GM18519 (cell line): ENCODE results near the gene RPL21.

ENCODE experiments used
- ATAC-seq: cut with Tn5 transposase; IDR thresholded peaks from one replicate; pipeline ENCODE4 v1.9.1; 2021; ENCODE audit warnings: mild to moderate bottlenecking, moderate library complexity; ENCODE audit not compliant: unreplicated experiment, low FRiP score

RPL21 gene

GRCh38 chr13:27257648-27258253, 6.4 kb downstream of the RPL21 start:
- ATAC-seq: no peak

GRCh38 chr13:27258637-27259386, 7.5 kb downstream of the RPL21 start:
- ATAC-seq: no peak

- ATAC-seq: no peak
These were observed 8.5 kb downstream of the RPL21 start for GRCh38 chr13:27259831-27260230.

- ATAC-seq: no peak
These were observed 10.0 kb downstream of the RPL21 start for GRCh38 chr13:27261396-27261795.

DNA sequence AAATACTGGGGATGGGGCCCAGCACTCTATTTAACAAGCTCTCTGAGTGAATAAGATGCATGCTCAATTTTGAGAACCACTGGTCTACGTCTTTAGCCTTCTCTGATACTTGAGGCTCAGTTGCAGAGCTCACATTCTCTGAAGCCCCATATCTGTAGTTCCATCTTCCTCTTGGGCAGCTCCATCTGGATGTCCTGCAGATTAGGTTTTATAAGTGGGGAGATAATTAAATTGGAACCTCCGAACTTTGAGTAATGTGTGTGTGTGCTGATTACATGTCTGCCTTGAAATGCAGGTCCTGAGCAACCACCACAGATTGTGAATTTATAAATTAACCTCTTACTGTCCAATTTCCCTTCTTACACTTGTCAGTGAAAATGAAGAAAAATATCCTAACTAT, 12.1 kb downstream of the RPL21 start:
- no peak for ATAC-seq

DNA sequence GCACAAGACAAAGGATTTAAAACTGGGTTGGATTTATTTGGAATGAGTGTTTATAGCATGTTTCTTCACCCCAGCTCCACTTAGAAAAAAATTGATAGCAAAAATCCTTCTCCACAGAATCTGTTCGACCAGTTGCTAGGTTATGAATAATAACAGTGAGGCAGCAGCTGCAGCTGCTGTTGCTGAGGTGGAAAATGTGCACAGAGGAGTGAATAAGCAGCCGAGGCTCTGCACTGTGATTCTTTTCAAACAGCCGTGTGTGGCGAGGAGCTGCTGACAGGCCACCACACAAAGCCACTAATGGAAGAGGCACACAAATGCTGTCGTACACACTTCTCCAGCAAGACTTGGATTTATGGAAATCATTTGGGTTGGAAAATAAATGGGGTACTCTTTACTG, 12.8 kb downstream of the RPL21 start:
- ATAC-seq: no peak

DNA sequence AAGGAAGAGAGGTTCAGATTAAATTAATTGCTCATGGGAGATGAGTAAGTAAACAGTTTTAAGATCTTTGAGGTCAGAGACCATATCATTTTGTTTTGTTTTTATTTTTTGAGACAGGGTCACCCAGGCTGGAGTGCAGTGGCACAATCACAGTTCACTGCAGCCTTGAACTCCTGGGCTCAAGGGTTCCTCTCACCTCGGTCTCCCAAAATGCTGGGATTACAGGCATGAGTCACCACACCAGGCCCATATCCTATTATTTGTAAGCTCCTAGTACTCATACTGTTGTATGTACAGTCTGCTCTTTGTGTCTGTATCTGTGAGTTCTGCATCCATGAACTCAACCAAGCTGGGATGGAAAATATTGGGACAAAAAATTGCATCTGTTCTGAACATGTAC, 13.3 kb downstream of the RPL21 start:
- ATAC-seq: no peak

DNA sequence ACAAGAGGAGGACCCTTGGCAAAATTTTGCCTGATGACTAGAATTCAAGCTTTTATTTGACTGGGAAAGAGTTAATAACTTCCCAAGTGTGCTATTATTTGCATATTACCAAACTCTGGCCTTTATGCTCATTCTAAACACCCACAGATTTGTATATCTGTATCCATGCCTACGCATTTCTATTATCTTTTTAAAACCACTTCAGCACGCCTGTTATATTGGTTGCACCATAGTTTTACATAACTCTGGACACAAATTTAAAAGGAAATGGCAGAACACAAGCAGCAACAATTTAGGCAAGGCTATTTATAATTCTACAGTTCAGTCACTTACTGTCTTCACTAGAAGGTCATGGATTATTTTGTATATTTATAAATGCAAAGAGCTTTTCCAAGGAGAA, 15.6 kb downstream of the RPL21 start:
- no peak for ATAC-seq

DNA sequence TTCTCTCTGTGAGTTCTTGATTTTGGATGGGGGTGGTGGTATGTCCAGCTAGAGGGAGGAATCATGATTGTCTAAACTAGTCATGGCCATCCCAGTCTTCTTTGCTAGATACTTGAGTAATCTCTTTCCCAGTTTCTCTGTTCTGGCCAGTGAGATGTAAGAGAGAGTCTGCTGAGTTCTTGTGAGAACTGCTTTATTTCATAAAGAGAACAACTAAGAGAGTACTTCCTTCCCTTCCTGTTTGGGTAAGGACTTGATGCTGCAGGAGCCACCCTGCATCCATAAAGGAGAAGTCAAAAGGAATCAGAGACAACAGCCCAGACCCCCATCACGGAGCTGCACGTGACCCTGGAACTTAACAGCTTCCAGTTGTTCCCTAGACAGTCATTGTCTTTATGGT, 16.2 kb downstream of the RPL21 start:
- ATAC-seq: no peak

DNA sequence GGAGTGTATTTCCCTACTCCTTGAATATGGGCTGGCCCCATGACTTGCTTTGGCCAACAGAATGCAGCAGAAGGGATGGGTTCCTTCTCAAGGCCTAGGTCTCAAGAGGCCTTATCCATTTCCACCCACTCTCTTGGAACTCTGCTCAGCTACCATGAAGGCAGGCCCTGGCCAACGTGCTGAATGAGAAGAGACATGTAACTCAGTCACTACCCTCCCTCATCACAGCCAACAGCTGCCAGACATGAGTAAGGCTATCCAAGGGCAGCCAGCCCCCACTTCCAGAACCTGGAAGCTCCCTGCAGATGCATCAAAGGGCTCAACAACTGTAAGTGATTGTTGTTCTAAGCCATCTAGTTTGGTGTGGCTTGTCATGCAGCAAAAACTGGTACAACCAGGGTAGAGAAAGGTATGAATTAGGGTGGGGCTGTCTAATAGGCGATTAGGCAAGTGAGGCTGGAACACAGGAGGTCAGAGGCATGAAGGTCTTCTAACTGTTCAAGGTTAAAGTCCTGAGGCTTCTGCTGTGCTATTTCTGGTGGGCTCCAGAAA, 17.8 kb downstream of the RPL21 start:
- ATAC-seq: no peak

DNA sequence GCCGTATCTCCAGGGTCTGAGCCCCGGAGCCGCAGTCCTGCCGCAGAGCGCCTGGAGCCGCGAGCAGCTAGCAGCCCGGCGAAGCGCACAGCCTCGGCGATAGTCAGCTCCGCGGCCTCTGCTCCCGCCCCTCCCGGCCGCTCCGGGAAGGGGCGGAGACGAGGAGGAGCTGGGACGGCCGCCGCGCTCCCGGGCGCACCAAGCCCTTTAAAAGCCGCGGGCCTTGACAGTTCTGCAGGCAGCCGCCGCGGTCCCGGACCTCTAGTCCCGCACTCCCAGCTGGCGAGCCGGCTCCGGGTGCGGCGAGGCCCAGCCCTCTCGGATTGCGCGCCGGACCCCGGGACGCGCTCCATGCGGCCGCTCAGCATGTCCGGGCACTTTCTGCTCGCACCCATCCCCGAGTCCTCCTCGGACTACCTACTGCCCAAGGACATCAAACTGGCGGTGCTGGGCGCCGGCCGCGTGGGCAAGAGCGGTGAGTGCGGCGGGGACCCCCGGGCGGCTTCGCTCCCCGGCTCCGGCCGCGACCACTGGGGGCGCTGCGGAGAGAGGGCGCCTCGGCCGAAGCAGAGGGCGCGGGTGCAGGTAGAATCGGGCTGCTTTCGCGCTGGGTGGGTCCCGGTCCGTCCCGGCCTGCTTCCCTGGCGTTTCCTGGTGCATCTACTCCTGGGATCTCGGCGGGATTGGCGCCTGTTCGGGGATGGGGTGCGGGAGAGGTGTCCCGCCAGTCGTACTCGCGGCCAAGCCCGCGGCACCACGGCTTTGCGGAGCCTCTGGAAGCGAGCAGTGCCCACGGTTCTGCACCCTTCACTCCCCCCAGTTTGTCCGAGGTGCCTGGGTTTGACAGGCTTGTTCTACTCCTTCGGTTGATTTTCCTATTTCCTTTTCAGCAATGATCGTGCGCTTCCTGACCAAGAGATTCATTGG, 19.5 kb downstream of the RPL21 start, which contains the start of gene RASL11A:
RASL11A (plus strand) TSS at position 237 of the 927 bp plus-strand sequence; CDS start at position 352, 115 bp downstream.
- ATAC-seq: peak; percentile 46

- no peak for ATAC-seq
These were observed 20.3 kb downstream of the RPL21 start for GRCh38 chr13:27271570-27272096.

GRCh38 chr13:27273658-27274425, 22.5 kb downstream of the RPL21 start:
- ATAC-seq: no peak

DNA sequence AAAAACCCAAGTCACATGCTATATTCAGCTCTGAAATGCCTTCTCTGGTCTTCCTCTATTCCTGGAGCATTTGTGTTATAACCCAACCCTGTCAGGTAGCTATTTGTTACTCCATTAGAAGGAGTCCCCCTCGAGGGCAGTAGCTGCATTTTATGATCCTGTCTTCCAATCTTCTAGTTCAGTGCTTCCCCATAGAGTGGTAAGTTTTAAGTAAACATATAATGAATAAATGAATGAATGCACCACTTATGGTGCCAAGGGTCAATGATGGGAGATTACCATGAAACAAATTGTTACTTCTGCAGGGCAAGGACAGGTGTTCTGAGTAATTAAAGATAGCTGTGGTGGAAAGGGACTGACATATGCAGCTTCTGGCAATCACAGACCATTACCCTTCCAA, 23.3 kb downstream of the RPL21 start:
- ATAC-seq: no peak

DNA sequence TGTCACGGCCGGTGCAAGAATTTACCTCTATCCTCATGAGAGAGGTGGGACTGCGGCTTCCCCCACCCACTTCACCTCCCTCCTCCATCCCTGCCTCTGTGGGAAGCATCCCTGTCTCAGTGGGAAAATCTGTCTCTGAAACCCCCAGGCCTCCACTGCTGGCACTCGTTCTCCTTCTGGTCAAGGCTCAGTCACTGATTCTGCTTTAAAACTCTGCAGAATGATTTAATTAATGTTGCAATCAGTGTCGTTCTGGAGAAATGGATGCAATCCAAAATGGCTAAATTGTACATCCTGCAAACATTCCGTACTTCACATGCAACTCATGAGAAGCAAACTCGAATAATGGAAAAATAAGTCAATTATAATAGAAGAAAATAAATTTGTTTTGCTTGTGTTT, 24.8 kb downstream of the RPL21 start:
- ATAC-seq: no peak

DNA sequence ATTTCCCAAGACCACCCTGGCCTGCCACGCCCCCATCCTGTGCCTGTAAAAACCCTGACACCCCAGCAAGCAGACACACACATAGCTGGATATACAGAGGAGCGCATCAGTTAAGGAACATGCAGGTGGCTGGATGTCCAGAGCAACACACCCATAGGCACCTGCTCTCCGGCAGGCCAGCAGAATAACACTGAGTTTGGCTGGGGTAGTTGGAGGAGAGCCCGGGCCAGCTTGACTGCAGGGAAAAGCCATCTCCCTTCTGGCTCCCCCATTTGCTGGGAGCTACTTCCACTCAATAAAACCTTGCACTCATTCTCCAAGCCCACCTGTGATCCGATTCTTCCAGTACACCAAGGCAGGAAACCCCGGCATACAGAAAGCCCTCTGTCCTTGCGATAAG, 28.1 kb downstream of the RPL21 start:
- ATAC-seq: no peak

DNA sequence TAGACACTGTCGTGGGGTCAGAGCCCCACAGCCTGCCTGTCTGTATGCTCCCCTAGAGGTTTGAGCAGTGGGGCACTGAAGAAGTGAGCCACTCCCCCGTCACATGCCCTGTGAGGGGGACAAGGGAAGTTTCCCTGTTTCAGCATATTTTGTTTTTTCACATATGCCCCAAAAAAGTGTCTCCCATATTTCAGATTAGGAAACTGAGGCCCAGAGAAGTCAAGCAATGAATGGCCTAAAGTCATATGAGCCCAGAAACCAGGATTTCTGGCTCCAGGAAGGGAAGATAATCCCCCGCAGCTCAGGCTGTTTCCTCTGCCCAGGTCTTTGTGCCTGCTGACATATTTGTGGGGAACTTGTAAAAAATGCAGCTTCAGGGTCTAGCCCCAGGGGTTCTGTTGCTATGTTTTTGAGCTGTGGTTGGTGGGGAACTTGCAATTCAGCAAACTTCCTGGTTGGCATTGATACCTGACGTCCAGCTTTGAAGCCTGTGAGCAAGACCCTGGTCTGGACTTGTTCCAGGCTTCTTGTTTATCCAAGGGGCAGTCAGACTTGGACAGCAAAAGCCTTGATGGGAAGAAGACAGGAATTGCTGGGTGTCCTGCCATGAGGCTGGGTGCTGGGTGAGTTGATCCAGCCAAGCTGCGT, 28.8 kb downstream of the RPL21 start:
- no peak for ATAC-seq

DNA sequence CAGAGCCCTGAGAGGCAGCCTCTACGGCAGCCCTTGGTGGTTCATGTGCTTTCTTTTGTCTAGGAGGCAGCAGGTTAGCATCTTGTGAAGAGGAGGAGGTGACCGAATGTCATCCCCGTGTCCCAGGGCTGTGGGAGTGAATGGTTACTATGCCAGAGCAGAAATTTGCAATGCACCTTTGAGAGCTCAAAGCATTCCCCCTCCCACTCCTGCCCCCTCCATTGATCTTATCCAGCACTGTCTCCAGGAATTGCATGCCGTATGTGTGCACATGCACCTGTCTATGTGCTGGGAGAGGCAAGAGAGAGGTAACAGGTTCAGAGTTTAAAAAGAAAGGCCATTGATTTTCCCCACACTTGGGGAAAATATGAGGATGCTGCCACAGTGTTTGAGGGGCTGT, 29.5 kb downstream of the RPL21 start:
- ATAC-seq: no peak

DNA sequence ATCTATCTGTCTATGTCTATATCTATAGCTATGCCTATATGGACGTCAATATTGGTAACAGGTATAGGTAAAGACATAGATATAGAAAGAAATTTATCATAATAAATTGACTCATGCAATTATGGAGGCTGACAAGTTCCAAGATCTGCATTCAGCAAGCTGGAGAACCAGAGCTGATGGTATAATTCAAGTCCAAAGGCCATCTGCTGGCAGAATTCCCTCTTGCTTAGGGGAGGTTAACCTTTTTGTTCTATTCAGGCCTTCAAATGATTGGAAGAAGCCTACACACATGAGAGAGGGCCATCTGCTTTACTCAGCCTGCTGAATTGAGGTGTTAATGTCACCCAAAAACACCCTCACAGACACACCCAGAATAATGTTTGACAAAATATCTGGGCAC, 30.1 kb downstream of the RPL21 start:
- no peak for ATAC-seq
